Kidney (tissue), 14 donors: ENCODE data around the gene NRAP. TPM values are rescaled to one million over a fixed set of nuclear protein-coding genes. Genes with fewer than 3 reads are reported as not detected.

ENCODE experiments used
- DNase-seq, 5 donors: peaks; one replicate each; pipeline ENCODE4 v3.0.0-alpha.2; 2013 to 2020
- FAIRE-seq: peaks from 2 replicates; lab custom pipeline; 2012; peaks lifted over from hg19 to GRCh38; lab: Jason Lieb, UNC
- H3K27ac ChIP-seq, 2 donors: one replicate each; pipeline ENCODE4 v1.7.0; 2013; ENCODE audit warnings: low read depth in 2 of 2, low read length in 2 of 2, inconsistent platforms in 1 of 2
- H3K27me3 ChIP-seq: one replicate; pipeline ENCODE4 v1.7.1; 2013; ENCODE audit warnings: low read length, inconsistent platforms; ENCODE audit not compliant: control insufficient read depth, insufficient read depth
- H3K36me3 ChIP-seq, 3 donors: one replicate each; pipeline versions ENCODE4 v1.7.0 to v1.7.1; 2013; ENCODE audit warnings: low read length in 3 of 3, control low read depth in 1 of 3, inconsistent platforms in 1 of 3; ENCODE audit not compliant: insufficient read depth in 3 of 3, control insufficient read depth in 2 of 3
- H3K4me1 ChIP-seq, 3 donors: one replicate each; pipeline versions ENCODE4 v1.7.0 to v1.7.1; 2013; ENCODE audit warnings: low read length in 3 of 3, inconsistent platforms in 1 of 3, low read depth in 1 of 3; ENCODE audit not compliant: control insufficient read depth in 2 of 3, insufficient read depth in 2 of 3
- H3K4me3 ChIP-seq, 3 donors: one replicate each; pipeline versions ENCODE4 v1.7.0 to v1.8.1; 2013; ENCODE audit warnings: low read length in 3 of 3, control low read depth in 1 of 3, inconsistent platforms in 1 of 3
- H3K9ac ChIP-seq, 3 donors: one replicate each; pipeline versions ENCODE4 v1.7.0 to v1.7.1; 2013; ENCODE audit warnings: low read length in 3 of 3, control low read depth in 1 of 3, inconsistent platforms in 1 of 3
- H3K9me3 ChIP-seq, 3 donors: one replicate each; pipeline versions ENCODE4 v1.7.0 to v1.7.1; 2013; ENCODE audit warnings: low read length in 3 of 3, control low read depth in 1 of 3, inconsistent platforms in 1 of 3; ENCODE audit not compliant: control insufficient read depth in 2 of 3, insufficient read depth in 1 of 3
- intact Hi-C: fragments of 100-400 bp; cut with DNase I; formaldehyde crosslinking; loops from one replicate; pipeline ENCODE4 v1.11.1; 2022
- polyA plus RNA-seq: library from polyadenylated mRNA; stranded (reverse); fragments of 350-450 nt; fragmentation: Illumina TruSeq; extraction: RNeasy Lipid Tissue Mini Kit (QIAGEN cat#74804); gene quantifications from one replicate; pipeline ENCODE4 v1.2.3, GENCODE V29; 2014; ENCODE audit warnings: low read depth, low replicate concordance; ENCODE audit not compliant: insufficient read depth
- total RNA-seq: library from RNA; stranded (reverse); fragmentation: NEBNext Ultra II Directional; extraction: Animal tissue kit (Norgen Biotek cat#: 25700); gene quantifications from one replicate; pipeline ENCODE4 v1.2.1, GENCODE V29; 2021
- TF ChIP-seq, protein P1 (sequence below): IDR thresholded peaks from 3 replicates; pipeline ENCODE4 v1.5.1; 2012; ENCODE audit warnings: mild to moderate bottlenecking, moderate library complexity, borderline replicate concordance; ENCODE audit not compliant: insufficient read depth; ENCODE audit errors: extremely low read depth
- donor health status: control.
- donor health status: control.
- donor health status: control.
- donor health status: control.
- donor health status: control.
- donor health status: DM: yes; HTN: yes; CAD: no.
- donor health status: Normal renal cell carcinoma (clear cell type).

The NRAP gene
- total and polyA plus RNA-seq, 2 donors from 2014 or later: not detected

DNA sequence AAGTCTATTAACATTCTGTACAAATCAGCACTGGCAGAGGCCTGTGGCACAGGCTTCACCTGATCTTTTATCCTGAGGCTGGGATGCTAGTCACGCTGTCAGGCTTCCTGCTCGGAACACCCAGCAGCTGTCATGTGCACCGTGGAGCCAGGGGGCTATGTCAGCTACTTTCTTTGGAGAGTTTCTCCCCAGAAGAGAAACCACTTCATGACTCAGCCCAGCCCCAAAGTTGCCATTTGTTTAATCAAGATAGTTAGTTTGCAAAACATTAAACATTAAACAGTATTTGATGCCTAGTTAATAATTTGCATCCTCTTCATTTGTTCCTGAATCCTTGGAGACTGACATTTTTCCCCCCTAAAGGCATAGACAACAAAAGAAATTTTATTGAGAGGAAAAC lies 111.1 kb downstream of the NRAP start, which contains the start of gene HABP2:
HABP2 (plus strand) TSS at position 353 of the 400 bp plus-strand sequence. CDS start 69 bp downstream, outside the sequence.
- no peak for FAIRE-seq

GRCh38 chr10:113552014-113552413 lies 111.8 kb downstream of the NRAP start:
- intact Hi-C loops: no loop called here
- Histone ChIP-seq H3K4me1 (peaks cover 0 to 3% (median 2%) of the 10 kb centered on the region in 3 donors), H3K9me3 (no peaks in the 10 kb centered on the region), H3K36me3 (no peaks in the 10 kb centered on the region), H3K27ac (no peak overlapping the region), H3K9ac (no peak overlapping the region), H3K4me3 (no peak overlapping the region), H3K27me3 (no peaks in the 10 kb centered on the region)
- TF ChIP-seq, protein P1, sequence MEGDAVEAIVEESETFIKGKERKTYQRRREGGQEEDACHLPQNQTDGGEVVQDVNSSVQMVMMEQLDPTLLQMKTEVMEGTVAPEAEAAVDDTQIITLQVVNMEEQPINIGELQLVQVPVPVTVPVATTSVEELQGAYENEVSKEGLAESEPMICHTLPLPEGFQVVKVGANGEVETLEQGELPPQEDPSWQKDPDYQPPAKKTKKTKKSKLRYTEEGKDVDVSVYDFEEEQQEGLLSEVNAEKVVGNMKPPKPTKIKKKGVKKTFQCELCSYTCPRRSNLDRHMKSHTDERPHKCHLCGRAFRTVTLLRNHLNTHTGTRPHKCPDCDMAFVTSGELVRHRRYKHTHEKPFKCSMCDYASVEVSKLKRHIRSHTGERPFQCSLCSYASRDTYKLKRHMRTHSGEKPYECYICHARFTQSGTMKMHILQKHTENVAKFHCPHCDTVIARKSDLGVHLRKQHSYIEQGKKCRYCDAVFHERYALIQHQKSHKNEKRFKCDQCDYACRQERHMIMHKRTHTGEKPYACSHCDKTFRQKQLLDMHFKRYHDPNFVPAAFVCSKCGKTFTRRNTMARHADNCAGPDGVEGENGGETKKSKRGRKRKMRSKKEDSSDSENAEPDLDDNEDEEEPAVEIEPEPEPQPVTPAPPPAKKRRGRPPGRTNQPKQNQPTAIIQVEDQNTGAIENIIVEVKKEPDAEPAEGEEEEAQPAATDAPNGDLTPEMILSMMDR: no peak
- no peak for DNase-seq
- no peak for FAIRE-seq

More for the DNA sequence above, 111.1 kb downstream of the NRAP start, which contains the start of gene HABP2:
- H3K36me3 ChIP-seq: no peaks in the 10 kb centered on the region
- intact Hi-C loops: no loop called here
- peak in 2 of 5 donors; percentile 23 to 35 for DNase-seq
- peaks cover 0 to 3% (median 3%) of the 10 kb centered on the region in 3 donors for H3K4me1 ChIP-seq
- no peaks in the 10 kb centered on the region for H3K27me3 ChIP-seq
- H3K9me3 ChIP-seq: no peaks in the 10 kb centered on the region
- TF ChIP-seq, protein P1: no peak
- no peak within 1 kb of the TSS for H3K27ac ChIP-seq
- H3K9ac ChIP-seq: no peak within 1 kb of the TSS
- peak within 1 kb of the TSS in 1 of 3 donors; percentile 22 for H3K4me3 ChIP-seq

DNA sequence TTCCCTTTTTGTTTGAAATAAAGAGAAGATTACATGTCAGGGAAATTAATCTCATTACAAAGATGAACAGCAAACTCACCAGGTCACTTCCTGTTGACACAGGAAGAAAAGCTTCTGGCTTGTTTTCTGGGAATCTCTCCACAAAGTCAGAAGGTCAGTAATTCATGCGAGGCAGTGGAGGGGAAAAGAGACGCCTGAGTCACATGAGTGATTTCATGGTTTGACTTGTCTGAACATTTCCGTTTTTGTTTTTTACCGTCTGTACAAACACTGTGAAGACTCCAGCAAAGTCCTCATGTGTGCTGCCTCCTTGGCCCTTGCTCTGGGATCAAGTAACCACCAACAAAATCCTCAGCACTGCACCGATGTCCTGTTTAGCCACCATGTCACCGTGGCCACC lies 113.5 kb downstream of the NRAP start:
- Histone ChIP-seq H3K36me3 (no peaks in the 10 kb centered on the region), H3K9ac (no peak overlapping the region), H3K4me1 (peaks cover 0 to 3% (median 0%) of the 10 kb centered on the region in 3 donors), H3K9me3 (no peaks in the 10 kb centered on the region), H3K27me3 (no peaks in the 10 kb centered on the region), H3K4me3 (peak overlapping the region in 1 of 3 donors; percentile 7), H3K27ac (peak overlapping the region; percentile 29 to 71)
- peak; percentile 53 for FAIRE-seq
- TF ChIP-seq, protein P1: no peak
- peak in 3 of 5 donors; percentile 30 to 86 (median 55) for DNase-seq
- intact Hi-C loops: no loop called here
